SK-N-SH treated with all-trans-retinoic acid at 6 μM for 48 hours (cell line): ENCODE measurements around the gene DCN.

ENCODE experiments used
- ATAC-seq: fragments of 200-7000 bp; cut with Tn5 transposase; 3 replicates; pipeline ENCODE4 v1.9.1; 2020; ENCODE audit warnings: mild to moderate bottlenecking, moderate library complexity
- ARNTL ChIP-seq: fragments of 450-650 bp; formaldehyde crosslinking; IDR thresholded peaks from 2 replicates; pipeline ENCODE4 v1.5.0; 2020; ENCODE audit warnings: low read depth, mild to moderate bottlenecking, moderate library complexity, borderline replicate concordance
- BACH2 ChIP-seq: fragments of 250-450 bp; sonication (Bioruptor Pico); IDR thresholded peaks from 2 replicates; pipeline ENCODE4 v1.9.0; 2021; ENCODE audit warnings: mild to moderate bottlenecking, borderline replicate concordance
- CREB5 ChIP-seq: fragments of 250-450 bp; sonication (Bioruptor Pico); IDR thresholded peaks from 2 replicates; pipeline ENCODE4 v1.5.1; 2020; ENCODE audit warnings: low read depth, mild to moderate bottlenecking, moderate library complexity
- CSDC2 ChIP-seq: fragments of 250-450 bp; sonication (Bioruptor Pico); IDR thresholded peaks from 2 replicates; pipeline ENCODE4 v1.5.0; 2020; ENCODE audit warnings: mild to moderate bottlenecking, moderate library complexity
- CSRNP3 ChIP-seq: fragments of 250-450 bp; sonication (Bioruptor Pico); IDR thresholded peaks from 2 replicates; pipeline ENCODE4 v1.5.1; 2021; ENCODE audit warnings: mild to moderate bottlenecking, moderate library complexity
- ESRRG ChIP-seq: fragments of 250-450 bp; sonication (Bioruptor Pico); IDR thresholded peaks from 2 replicates; pipeline ENCODE4 v1.6.1; 2021; ENCODE audit warnings: mild to moderate bottlenecking
- ISL1 ChIP-seq: fragments of 250-450 bp; sonication (Bioruptor Pico); IDR thresholded peaks from 2 replicates; pipeline ENCODE4 v2.1.2; 2022; ENCODE audit warnings: mild to moderate bottlenecking, moderate library complexity
- PPARA ChIP-seq: fragments of 250-450 bp; sonication (Bioruptor Pico); IDR thresholded peaks from 2 replicates; pipeline ENCODE4 v1.5.0; 2020; ENCODE audit warnings: mild to moderate bottlenecking, borderline replicate concordance
- RARB ChIP-seq: fragments of 250-450 bp; sonication (Bioruptor Pico); IDR thresholded peaks from 2 replicates; pipeline ENCODE4 v1.8.0; 2021; ENCODE audit warnings: mild to moderate bottlenecking, moderate library complexity
- SNAI2 ChIP-seq: fragments of 250-450 bp; sonication (Bioruptor Pico); IDR thresholded peaks from 2 replicates; pipeline ENCODE4 v1.5.0; 2020; ENCODE audit warnings: mild to moderate bottlenecking, moderate library complexity
- TCF4 ChIP-seq: fragments of 250-450 bp; sonication (Bioruptor Pico); IDR thresholded peaks from 2 replicates; pipeline ENCODE4 v1.8.0; 2021; ENCODE audit warnings: mild to moderate bottlenecking, moderate library complexity, borderline replicate concordance
- TOX ChIP-seq: fragments of 250-450 bp; sonication (Bioruptor Pico); IDR thresholded peaks from 2 replicates; pipeline ENCODE4 v1.8.0; 2021; ENCODE audit warnings: mild to moderate bottlenecking, moderate library complexity, borderline replicate concordance
- TSHZ2 ChIP-seq: fragments of 250-450 bp; sonication (Bioruptor Pico); IDR thresholded peaks from 2 replicates; pipeline ENCODE4 v1.5.0; 2020; ENCODE audit warnings: mild to moderate bottlenecking, moderate library complexity
- ZC3H10 ChIP-seq: fragments of 250-450 bp; sonication (Bioruptor Pico); IDR thresholded peaks from 2 replicates; pipeline ENCODE4 v1.5.1; 2021; ENCODE audit warnings: mild to moderate bottlenecking, moderate library complexity
- ZFP3 ChIP-seq: fragments of 250-450 bp; sonication (Bioruptor Pico); IDR thresholded peaks from 2 replicates; pipeline ENCODE4 v1.5.0; 2020; ENCODE audit warnings: mild to moderate bottlenecking, moderate library complexity
- ZFP30 ChIP-seq: fragments of 450-650 bp; formaldehyde crosslinking; IDR thresholded peaks from 2 replicates; pipeline ENCODE4 v1.5.0; 2022; ENCODE audit warnings: mild to moderate bottlenecking, moderate library complexity
- ZNF565 ChIP-seq: fragments of 450-650 bp; formaldehyde crosslinking; conservative IDR thresholded peaks from 2 replicates; pipeline ENCODE4 v1.5.0; 2020; ENCODE audit warnings: low read depth, mild to moderate bottlenecking, moderate library complexity
- ZNF70 ChIP-seq: fragments of 450-650 bp; formaldehyde crosslinking; IDR thresholded peaks from 2 replicates; pipeline ENCODE4 v1.5.0; 2020; ENCODE audit warnings: mild to moderate bottlenecking, moderate library complexity
- ZNF8 ChIP-seq: fragments of 450-650 bp; formaldehyde crosslinking; IDR thresholded peaks from 2 replicates; pipeline ENCODE4 v1.5.0; 2020; ENCODE audit warnings: mild to moderate bottlenecking, moderate library complexity
- TF ChIP-seq, protein P1 (sequence below): fragments of 250-450 bp; sonication (Bioruptor Pico); IDR thresholded peaks from 2 replicates; pipeline ENCODE4 v1.8.0; 2020; ENCODE audit warnings: mild to moderate bottlenecking, moderate library complexity, borderline replicate concordance
- TF ChIP-seq, protein P2 (sequence below): fragments of 250-450 bp; sonication (Bioruptor Pico); IDR thresholded peaks from 2 replicates; pipeline ENCODE4 v1.8.0; 2021; ENCODE audit warnings: low read depth, mild to moderate bottlenecking, moderate library complexity, borderline replicate concordance

DCN gene

GRCh38 chr12:91171476-91171875, 11.1 kb downstream of the DCN start:
- ATAC-seq, result peak; percentile 45; the same call in 2 of the 3 replicates
- TF ChIP-seq TCF4 (CRISPR knock-in tag) (no peak), ZFP3 (CRISPR knock-in tag) (no peak), ESRRG (CRISPR knock-in tag) (no peak), CSDC2 (CRISPR knock-in tag) (no peak), CSRNP3 (CRISPR knock-in tag) (no peak), ZC3H10 (CRISPR knock-in tag) (no peak), RARB (CRISPR knock-in tag) (no peak), ISL1 (no peak), ARNTL (CRISPR knock-in tag) (no peak), TOX (CRISPR knock-in tag) (no peak), ZNF70 (CRISPR knock-in tag) (no peak), TSHZ2 (CRISPR knock-in tag) (no peak), CREB5 (CRISPR knock-in tag) (no peak), PPARA (CRISPR knock-in tag) (no peak), SNAI2 (CRISPR knock-in tag) (no peak), BACH2 (CRISPR knock-in tag) (no peak), ZNF8 (CRISPR knock-in tag) (no peak)
- TF ChIP-seq, protein P1, sequence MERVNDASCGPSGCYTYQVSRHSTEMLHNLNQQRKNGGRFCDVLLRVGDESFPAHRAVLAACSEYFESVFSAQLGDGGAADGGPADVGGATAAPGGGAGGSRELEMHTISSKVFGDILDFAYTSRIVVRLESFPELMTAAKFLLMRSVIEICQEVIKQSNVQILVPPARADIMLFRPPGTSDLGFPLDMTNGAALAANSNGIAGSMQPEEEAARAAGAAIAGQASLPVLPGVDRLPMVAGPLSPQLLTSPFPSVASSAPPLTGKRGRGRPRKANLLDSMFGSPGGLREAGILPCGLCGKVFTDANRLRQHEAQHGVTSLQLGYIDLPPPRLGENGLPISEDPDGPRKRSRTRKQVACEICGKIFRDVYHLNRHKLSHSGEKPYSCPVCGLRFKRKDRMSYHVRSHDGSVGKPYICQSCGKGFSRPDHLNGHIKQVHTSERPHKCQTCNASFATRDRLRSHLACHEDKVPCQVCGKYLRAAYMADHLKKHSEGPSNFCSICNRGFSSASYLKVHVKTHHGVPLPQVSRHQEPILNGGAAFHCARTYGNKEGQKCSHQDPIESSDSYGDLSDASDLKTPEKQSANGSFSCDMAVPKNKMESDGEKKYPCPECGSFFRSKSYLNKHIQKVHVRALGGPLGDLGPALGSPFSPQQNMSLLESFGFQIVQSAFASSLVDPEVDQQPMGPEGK (CRISPR knock-in tag), result no peak
- TF ChIP-seq, protein P2, sequence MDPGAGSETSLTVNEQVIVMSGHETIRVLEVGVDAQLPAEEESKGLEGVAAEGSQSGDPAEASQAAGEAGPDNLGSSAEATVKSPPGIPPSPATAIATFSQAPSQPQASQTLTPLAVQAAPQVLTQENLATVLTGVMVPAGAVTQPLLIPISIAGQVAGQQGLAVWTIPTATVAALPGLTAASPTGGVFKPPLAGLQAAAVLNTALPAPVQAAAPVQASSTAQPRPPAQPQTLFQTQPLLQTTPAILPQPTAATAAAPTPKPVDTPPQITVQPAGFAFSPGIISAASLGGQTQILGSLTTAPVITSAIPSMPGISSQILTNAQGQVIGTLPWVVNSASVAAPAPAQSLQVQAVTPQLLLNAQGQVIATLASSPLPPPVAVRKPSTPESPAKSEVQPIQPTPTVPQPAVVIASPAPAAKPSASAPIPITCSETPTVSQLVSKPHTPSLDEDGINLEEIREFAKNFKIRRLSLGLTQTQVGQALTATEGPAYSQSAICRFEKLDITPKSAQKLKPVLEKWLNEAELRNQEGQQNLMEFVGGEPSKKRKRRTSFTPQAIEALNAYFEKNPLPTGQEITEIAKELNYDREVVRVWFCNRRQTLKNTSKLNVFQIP, result no peak

- TF ChIP-seq ZNF70 (CRISPR knock-in tag) (no peak), ZFP30 (CRISPR knock-in tag) (no peak)
- no peak for ATAC-seq
Observed at GRCh38 chr12:91163116-91163515, 19.5 kb downstream of the DCN start.

GRCh38 chr12:91161009-91161408, 21.6 kb downstream of the DCN start:
- TF ChIP-seq ISL1 (no peak), ESRRG (CRISPR knock-in tag) (no peak), CREB5 (CRISPR knock-in tag) (no peak), ZNF565 (CRISPR knock-in tag) (no peak), ZFP30 (CRISPR knock-in tag) (no peak), TOX (CRISPR knock-in tag) (no peak)
- TF ChIP-seq, protein P2, result no peak
- no peak for ATAC-seq
